MM.1S (cell line): ENCODE results near the gene XYLT1.

ENCODE experiments used
- DNase-seq: peaks from one replicate; pipeline ENCODE4 v3.0.0-alpha.2; 2015
- H2AFZ ChIP-seq: fragments of 300-600 bp; sonication (generic); 2 replicates; pipeline ENCODE4 v1.6.0; 2016; ENCODE audit warnings: antibody characterized with exemption, low read length
- H3F3A ChIP-seq: fragments of 300-600 bp; sonication (generic); 2 replicates; pipeline ENCODE4 v1.6.1; 2016; ENCODE audit warnings: mild to moderate bottlenecking, antibody characterized with exemption, low read length, moderate library complexity, mixed read lengths; ENCODE audit not compliant: insufficient read depth
- H3K27ac ChIP-seq: fragments of 300-600 bp; sonication (generic); 2 replicates; pipeline ENCODE4 v1.5.1; 2016; ENCODE audit warnings: mild to moderate bottlenecking, low read length
- H3K27me3 ChIP-seq: fragments of 300-600 bp; sonication (generic); replicated peaks from 2 replicates; pipeline ENCODE4 v1.6.0; 2016; ENCODE audit warnings: low read length; ENCODE audit not compliant: insufficient read depth
- H3K36me3 ChIP-seq: fragments of 300-600 bp; sonication (generic); replicated peaks from 2 replicates; pipeline ENCODE4 v1.6.1; 2016; ENCODE audit warnings: mild to moderate bottlenecking, low read length, mixed read lengths; ENCODE audit not compliant: insufficient read depth
- H3K4me1 ChIP-seq: fragments of 300-600 bp; sonication (generic); 2 replicates; pipeline ENCODE4 v1.6.1; 2016; ENCODE audit warnings: low read length, mixed read lengths
- H3K4me2 ChIP-seq: fragments of 300-600 bp; sonication (generic); 2 replicates; pipeline ENCODE4 v1.6.0; 2016; ENCODE audit warnings: low read depth, low read length
- H3K4me3 ChIP-seq: fragments of 300-600 bp; sonication (generic); 2 replicates; pipeline ENCODE4 v1.5.1; 2016; ENCODE audit warnings: low read length, mixed read lengths
- H3K79me2 ChIP-seq: fragments of 300-600 bp; sonication (generic); 2 replicates; pipeline ENCODE4 v1.6.1; 2016; ENCODE audit warnings: mixed run types, low read length, mixed read lengths
- H3K9ac ChIP-seq: fragments of 300-600 bp; sonication (generic); 2 replicates; pipeline ENCODE4 v1.6.1; 2016; ENCODE audit warnings: low read length, mixed read lengths
- H3K9me2 ChIP-seq: fragments of 300-600 bp; sonication (generic); replicated peaks from 2 replicates; pipeline ENCODE4 v1.6.1; 2016; ENCODE audit warnings: mild to moderate bottlenecking, low read length, mixed read lengths; ENCODE audit not compliant: insufficient read depth
- H3K9me3 ChIP-seq: fragments of 300-600 bp; sonication (generic); replicated peaks from 2 replicates; pipeline ENCODE4 v1.6.1; 2016; ENCODE audit warnings: mild to moderate bottlenecking, low read length, mixed read lengths; ENCODE audit not compliant: insufficient read depth
- H4K20me1 ChIP-seq: fragments of 300-600 bp; sonication (generic); 2 replicates; pipeline ENCODE4 v1.6.1; 2016; ENCODE audit warnings: mild to moderate bottlenecking, low read length, moderate library complexity, mixed read lengths; ENCODE audit not compliant: insufficient read depth
- EZH2 ChIP-seq: fragments of 300-600 bp; sonication (generic); optimal IDR thresholded peaks from 2 replicates; pipeline ENCODE3; 2017; ENCODE audit warnings: low read depth, mild to moderate bottlenecking, antibody characterized with exemption, low read length, mixed read lengths
- EZH2phosphoT487 ChIP-seq: fragments of 300-600 bp; sonication (generic); IDR thresholded peaks from 2 replicates; pipeline ENCODE4 v1.6.1; 2018; ENCODE audit warnings: antibody characterized with exemption, low read length
- TF ChIP-seq, protein P1 (sequence below): fragments of 300-600 bp; sonication (generic); IDR thresholded peaks from 2 replicates; pipeline ENCODE4 v1.5.1; 2016; ENCODE audit warnings: antibody characterized with exemption, low read length, mixed read lengths

The XYLT1 gene

DNA sequence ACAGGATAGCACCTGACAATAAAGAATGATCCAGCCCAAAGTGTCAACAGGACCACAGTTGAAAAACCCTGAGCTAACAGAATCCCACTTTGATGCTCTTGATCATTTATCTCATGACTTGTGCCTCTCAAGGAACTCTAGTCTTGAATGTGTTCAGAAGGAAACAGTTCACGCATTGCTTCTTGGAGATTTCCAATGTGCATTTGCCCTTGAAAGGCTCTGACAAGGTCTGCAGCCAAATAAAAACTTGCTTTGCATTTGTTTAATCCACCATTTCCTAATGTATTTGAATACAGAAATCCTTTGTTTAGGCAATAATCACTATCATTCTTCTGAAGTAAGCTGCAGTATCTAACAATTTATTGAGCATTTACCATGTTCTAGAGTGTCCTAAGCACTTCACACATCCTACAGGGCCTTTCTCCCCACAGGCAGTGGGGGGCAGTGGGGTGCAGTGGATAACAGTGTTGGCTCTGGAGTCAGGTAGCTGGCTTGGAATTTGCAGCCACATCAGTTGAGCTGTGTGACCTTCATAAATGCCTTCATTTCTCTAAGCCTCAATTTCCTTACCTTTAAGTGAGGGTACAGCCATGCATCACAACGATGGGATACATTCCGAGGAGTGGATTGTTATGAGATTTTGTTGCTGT lies 239.7 kb downstream of the XYLT1 start:
- Histone ChIP-seq H3K9me2 (no peaks in the 10 kb centered on the region), H3K4me3 (no peak overlapping the region), H3F3A (no peaks in the 10 kb centered on the region), H2AFZ (no peak overlapping the region), H3K36me3 (no peaks in the 10 kb centered on the region), H3K9ac (no peak overlapping the region), H3K4me2 (no peak overlapping the region), H3K79me2 (peaks cover 14% of the 10 kb centered on the region), H3K27me3 (no peaks in the 10 kb centered on the region), H3K9me3 (no peaks in the 10 kb centered on the region), H3K27ac (no peak overlapping the region), H3K4me1 (no peaks in the 10 kb centered on the region), H4K20me1 (no peaks in the 10 kb centered on the region)
- no peak for DNase-seq
- TF ChIP-seq, protein P1, sequence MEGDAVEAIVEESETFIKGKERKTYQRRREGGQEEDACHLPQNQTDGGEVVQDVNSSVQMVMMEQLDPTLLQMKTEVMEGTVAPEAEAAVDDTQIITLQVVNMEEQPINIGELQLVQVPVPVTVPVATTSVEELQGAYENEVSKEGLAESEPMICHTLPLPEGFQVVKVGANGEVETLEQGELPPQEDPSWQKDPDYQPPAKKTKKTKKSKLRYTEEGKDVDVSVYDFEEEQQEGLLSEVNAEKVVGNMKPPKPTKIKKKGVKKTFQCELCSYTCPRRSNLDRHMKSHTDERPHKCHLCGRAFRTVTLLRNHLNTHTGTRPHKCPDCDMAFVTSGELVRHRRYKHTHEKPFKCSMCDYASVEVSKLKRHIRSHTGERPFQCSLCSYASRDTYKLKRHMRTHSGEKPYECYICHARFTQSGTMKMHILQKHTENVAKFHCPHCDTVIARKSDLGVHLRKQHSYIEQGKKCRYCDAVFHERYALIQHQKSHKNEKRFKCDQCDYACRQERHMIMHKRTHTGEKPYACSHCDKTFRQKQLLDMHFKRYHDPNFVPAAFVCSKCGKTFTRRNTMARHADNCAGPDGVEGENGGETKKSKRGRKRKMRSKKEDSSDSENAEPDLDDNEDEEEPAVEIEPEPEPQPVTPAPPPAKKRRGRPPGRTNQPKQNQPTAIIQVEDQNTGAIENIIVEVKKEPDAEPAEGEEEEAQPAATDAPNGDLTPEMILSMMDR: no peak
- TF ChIP-seq EZH2 (no peak), EZH2phosphoT487 (no peak)

GRCh38 chr16:17229766-17230165 lies 241.0 kb downstream of the XYLT1 start:
- no peak for DNase-seq
- Histone ChIP-seq H3K79me2 (peaks cover 18% of the 10 kb centered on the region), H2AFZ (no peak overlapping the region), H3F3A (no peaks in the 10 kb centered on the region), H3K27me3 (no peaks in the 10 kb centered on the region), H3K9me2 (no peaks in the 10 kb centered on the region), H3K9me3 (no peaks in the 10 kb centered on the region), H3K9ac (no peak overlapping the region), H3K36me3 (no peaks in the 10 kb centered on the region), H3K4me3 (no peak overlapping the region), H3K4me2 (no peak overlapping the region), H3K4me1 (no peaks in the 10 kb centered on the region), H3K27ac (no peak overlapping the region), H4K20me1 (no peaks in the 10 kb centered on the region)
- TF ChIP-seq EZH2 (no peak), EZH2phosphoT487 (no peak)
- TF ChIP-seq, protein P1: no peak

DNA sequence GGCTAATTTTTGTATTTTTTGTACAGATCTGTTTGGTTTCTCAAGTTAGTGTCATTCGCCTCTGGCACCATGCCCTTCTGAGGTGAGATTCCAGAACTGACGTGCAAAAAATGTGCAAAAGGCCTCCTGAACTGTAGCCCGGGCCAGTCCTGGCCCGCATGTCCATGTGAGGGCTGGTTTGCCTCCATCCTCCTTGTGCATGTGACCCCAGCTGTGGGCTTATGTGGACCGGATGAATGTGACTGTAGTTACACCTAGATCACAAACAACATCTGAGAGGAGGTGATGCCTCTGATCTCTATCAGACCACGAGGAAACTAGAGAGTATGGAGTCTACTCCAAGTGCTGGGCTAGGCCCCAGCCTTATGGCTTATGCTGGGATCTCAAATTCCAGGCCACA lies 241.6 kb downstream of the XYLT1 start:
- peaks cover 18% of the 10 kb centered on the region for H3K79me2 ChIP-seq
- no peak for DNase-seq
- H3K4me2 ChIP-seq: no peak overlapping the region
- H3F3A ChIP-seq: no peaks in the 10 kb centered on the region
- no peak overlapping the region for H3K4me3 ChIP-seq
- no peaks in the 10 kb centered on the region for H3K9me3 ChIP-seq
- H3K27ac ChIP-seq: no peak overlapping the region
- no peaks in the 10 kb centered on the region for H4K20me1 ChIP-seq
- no peaks in the 10 kb centered on the region for H3K36me3 ChIP-seq
- no peaks in the 10 kb centered on the region for H3K4me1 ChIP-seq
- TF ChIP-seq, protein P1: no peak
- TF ChIP-seq EZH2phosphoT487: no peak
- no peak for TF ChIP-seq EZH2
- no peak overlapping the region for H2AFZ ChIP-seq
- H3K9me2 ChIP-seq: no peaks in the 10 kb centered on the region
- H3K9ac ChIP-seq: no peak overlapping the region
- no peaks in the 10 kb centered on the region for H3K27me3 ChIP-seq
